ENCODE data around the gene CNIH3. TPM values are rescaled to one million over a fixed set of nuclear protein-coding genes. Genes with fewer than 3 reads are reported as not detected.

The CNIH3 gene
- polyA plus RNA-seq, 10 donors: 1.8 to 4.2 (median 2.5) TPM

DNA sequence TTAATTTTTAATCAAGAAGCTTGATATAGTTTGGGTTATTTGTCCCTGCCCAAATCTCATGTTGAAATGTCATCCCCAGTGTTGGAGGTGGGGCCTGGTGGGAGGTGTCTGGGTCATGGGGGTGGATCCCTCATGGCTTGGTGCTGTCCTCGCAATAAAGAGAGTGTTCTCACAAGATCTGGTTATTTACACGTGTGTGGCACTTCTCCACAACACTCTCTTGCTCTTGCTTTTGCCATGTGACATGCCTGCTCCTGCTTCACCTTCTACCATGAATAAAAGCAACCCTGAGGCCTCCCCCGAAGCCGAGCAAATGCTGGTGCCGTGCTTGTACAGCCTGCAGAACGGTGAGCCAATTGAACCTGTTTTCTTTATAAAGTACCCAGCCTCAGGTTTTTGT, 2.6 kb upstream of the CNIH3 start:
- no peak for DNase-seq

DNA sequence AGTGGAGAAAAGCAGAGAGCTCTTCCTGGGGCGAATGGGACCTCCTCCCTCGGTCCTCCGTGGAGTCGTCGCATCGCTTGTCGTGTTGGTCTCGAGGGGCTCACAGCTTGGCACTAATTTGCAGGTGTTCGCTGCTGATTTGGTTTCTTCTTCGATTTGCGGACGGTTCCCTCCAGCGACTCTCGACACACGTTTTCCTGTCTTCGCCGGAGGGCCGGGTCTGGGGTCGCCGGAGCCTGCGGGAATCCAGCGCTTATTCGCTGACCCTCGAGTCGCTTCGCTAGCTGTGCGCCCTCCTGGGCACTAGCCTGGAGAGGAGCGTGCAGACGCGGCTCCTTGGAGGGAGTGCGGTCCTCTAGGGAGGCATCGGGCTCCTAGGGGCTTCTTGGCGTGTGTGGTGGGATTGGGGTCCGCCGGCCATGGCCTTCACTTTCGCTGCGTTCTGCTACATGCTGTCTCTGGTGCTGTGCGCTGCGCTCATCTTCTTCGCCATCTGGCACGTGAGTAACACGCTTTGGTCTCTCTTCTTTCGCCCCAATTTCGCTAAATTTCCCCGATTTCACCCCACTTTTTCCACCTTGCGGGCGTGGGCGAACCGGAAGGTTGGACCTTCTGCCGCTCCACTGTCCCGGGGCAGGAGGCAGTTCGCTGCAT, 766 bp downstream of the CNIH3 start:
- DNase-seq: peak in 1 of 3 donors; percentile 27

DNA sequence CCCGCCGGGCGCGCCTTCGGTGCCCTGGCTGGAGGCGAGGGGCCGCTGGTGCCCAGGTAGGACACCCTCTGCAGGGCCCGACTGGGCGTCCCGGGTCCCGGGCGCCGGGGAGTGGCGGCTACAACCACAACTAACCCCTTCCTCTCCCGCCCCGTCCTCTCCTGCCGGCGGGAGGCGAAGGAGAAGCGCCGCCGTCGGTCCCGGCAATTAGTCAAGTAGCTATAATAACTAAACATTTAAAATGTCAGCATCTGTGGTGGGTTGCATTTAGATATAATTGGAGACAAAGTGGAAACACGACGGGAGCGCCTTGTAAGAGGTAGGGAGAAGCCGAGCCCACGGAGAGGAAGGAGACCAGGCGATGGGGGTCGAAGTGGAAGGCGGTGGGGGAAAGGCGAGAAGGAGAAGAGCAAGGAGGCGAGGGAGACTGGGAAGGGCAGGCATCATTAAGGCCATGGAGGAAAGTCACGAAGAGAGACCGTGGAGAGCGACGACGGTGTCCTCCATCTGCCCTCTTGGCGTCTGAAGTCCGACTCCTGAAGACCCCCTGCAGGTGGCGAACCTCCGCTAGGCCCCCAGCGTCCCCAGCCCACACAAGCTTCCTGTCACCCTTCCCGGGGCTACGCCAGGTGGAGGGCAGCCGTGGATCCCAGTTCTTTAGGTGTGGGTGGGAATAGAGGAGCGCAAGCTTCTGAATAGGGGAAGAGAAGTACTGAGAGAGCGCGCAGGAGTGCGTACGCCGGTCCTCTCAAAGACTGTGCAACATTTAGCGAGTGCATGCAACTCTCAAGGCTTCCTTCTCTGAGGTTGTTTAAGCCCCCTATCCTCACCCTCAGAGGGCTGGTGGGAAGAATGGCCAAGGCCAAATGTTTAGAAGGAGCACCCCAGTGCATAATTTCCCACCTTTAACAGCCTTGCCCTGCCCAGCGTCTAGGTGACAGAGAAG, 1.6 kb downstream of the CNIH3 start:
- no peak for DNase-seq

DNA sequence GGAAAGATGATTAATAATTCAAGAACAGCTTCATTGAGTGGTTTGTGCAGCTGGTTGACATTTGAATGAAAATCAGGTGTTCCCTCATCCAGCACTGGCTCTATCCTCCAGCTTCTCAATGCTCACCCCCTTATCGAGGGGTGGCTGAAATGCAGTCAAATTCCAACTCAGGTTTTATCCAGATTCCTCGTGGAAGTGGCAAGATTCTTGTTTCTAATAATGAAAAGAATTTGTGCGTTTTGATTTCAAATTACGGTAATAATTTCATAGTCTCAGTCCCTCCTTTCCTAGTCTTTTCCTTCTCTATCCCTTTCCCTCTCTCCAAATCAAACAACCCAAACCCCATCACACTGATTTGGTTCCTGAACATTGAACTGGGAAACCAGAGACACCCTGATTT, 3.1 kb downstream of the CNIH3 start:
- no peak for DNase-seq

DNA sequence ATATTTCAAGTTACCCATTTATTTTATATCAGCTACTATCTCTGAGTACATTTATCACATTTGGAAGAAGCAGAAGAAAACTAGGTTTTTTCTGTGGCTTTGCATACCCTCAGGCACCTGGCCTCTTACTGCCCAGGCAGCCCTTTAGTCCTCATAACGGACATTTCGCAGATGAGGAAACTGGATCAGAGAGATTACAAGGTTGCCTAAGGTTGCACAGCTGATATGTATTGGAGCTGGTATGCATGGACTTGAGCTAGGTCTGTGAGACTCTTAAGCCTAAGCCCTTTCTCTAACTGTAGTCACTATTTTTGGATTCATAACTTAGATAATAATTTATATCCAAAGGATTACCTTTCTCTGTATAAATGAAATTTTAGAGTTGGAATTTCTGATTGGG, 4.0 kb downstream of the CNIH3 start:
- DNase-seq: no peak

DNA sequence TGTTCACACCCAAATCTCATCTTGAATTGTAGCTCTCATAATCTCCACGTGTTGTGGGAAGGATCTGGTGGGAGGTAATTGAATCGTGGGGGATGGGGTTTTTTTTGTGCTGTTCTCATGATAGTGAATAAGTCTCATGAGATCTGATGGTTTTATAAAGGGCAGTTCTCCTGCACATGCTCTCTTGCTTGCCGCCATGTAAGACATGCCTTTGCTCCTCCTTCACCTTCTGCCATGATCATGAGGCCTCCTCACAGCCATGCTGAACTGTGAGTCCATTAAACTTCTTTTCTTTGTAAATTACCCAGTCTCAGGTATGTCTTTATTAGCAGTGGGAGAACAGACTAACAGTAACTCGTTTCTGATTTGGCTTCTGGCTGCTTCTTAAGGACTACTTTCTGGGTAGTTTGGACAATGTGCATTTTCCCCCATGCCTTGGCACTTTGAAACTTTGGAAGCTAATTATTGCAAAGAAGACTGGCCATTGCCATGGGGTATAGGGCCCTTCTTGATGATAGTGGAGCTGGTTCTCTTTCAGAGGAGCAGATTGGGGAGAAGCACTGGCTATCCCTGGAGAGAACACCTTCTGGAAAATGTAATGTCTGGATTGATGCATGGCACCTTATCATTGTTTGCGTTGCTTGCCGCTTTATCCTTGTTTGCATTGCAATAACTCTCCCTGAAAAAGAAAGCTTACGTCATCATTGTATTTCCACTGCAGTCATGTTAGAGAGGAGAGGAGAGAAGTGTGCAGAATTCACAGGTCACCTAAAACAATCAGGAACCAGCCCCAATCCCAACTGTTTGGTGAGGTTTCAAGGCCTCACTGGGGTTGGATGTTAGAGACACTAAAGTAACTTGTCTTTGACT, 5.9 kb downstream of the CNIH3 start:
- DNase-seq: no peak

DNA sequence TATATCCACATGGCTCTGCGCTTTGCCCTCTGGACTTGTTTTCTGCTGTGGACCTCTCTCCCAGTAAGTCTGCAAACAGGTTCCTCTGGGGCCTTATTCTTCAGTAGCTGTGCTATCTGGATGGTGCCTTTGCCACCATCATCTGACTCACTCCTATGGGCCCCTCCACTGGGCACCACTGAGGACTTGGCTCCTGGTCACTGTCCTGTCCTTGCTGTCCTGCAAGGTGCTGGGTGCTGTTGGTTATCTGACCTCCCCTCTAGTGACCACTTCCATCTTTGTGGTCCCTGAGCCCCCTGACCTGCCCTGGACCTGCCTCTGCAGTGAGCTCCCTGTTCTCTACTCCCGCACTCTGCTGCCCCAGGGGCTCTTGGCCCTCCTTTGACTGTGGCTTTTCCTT, 6.7 kb downstream of the CNIH3 start:
- no peak for DNase-seq

DNA sequence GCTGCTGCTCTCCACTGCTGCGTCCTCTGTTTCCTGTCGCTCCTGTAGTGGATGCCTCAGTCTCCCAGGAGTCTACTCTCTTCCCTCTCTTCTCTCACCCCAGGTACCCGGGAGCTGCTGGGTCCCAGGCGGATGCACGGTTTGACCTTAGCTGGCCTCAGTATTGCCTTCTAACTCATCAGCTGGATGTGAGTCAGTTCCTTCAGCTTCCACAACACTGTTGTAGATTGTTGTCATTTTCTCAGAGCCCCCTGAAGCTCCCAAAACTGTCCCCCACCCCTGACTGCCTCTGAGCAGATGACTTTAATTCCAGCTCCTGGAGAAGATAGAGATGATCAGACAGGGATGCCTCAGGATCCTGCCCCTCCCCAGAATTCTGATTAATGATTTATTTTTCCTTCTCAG, 7.2 kb downstream of the CNIH3 start:
- no peak for DNase-seq

DNA sequence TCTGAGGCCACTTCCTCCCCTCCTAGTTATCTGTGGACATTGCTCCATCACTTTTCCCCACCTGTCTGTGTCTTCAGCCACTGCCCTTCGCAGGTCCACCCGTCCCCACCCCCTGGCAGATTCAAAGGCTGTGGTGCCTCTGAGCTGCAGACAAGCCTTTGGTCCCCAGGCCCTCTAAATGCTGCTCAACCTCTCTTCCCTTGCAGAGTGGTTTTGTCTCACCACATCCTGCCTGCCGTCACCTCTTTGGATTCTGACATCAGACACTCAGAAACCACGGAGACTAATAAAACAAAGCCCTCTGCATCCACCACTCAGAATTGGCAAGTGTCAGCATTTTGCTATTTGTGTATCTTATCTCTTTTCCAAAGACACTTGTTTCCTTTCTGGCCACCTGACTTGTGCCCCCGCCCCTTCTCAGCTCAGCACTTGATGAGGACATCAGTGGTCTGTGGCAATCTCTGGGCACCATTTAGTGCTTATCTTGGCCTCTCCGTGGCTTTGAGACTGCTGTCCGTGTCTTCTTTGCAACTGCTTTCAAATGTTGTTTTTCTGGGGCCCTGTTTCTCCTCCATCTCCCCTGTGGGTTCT, 7.7 kb downstream of the CNIH3 start:
- peak in 1 of 3 donors; percentile 86 for DNase-seq

DNA sequence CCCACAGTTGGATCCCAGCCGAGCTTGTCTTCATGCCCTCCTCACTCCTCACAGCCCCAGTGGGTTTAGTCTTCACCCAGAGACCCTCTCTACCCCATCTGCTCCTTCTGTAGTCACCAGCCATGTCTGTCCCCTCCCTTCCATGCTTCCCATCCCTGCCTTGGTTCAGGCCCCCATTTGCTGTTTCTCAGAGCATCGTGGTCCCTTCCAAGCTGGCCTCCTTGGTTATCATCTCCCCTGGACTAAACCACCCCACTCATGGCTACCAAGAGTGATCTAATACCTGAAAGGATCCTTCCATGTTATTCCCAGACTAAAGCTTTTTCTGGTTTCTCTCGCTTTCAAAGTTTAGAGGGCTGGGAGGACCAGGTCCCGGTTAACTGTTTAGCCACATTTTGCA, 8.3 kb downstream of the CNIH3 start:
- no peak for DNase-seq

DNA sequence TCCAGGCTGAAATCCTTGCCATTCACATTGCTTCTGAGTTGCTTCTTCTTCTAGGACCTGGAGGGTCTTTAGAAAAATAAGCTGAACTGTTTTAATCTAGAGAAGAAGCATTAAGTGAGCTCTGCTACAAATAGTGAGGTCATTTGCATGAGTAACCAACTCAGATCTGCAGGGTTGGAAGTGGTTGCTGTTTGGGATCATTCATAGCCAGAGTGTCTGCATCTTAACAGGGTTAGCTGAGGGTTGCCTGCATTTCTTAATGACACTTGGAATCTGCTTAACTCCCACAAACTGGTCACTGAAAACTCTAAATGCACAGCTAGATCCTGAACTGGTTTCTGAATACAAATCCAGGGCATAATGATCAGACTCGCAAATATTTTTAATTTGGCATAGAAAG, 9.9 kb downstream of the CNIH3 start:
- peak in 1 of 3 donors; percentile 68 for DNase-seq

DNA sequence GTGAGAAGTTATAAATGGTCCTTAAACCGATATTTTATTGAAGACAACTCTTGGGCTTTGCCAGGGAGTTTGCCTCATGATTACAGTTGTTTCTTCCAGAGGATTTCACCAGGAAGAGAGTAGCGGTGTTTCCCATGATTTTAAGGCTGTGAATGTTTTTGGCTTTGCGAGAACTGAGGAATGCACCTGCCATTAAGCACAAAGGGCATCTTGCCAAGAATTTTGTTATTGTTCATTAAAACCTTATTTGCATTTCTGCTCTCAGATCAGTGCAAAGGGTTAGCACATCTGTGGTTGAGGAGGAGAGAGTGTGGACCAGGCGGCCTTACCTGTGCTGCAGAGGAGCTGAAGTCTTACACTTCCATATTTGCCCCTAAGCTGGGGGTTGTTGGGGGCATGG, 13.8 kb downstream of the CNIH3 start:
- no peak for DNase-seq

DNA sequence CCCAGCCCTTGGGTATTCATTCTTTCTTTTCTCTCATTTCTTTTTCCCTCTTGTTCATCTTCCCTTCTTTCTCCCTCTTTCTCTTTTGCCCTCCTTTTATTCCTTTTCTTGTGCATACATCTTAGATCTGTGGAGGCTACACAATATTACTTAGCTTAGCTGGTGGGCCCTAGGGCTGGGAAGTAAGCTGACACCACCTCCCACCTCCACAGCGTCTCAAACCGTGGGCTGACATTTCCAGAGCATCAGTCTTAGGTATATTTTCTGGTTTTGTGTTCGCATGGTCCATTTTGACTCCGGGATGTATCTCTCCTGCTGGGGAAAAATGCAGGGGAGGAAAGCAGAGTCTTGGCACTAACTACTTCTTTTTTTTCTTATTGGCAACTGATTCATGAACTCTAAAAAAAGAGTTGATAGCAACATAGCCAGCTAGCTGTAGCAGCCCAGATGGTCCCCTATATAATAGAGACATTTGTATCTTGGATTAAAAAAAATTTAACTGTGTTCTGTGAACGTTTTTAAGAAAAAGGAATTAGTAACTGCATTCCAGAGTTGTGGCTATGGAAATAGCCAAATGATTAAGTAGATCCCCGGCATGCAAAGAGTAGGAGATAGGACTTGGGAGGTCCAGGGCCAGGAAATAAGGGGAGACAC, 15.5 kb downstream of the CNIH3 start:
- DNase-seq: peak in 1 of 3 donors; percentile 17

DNA sequence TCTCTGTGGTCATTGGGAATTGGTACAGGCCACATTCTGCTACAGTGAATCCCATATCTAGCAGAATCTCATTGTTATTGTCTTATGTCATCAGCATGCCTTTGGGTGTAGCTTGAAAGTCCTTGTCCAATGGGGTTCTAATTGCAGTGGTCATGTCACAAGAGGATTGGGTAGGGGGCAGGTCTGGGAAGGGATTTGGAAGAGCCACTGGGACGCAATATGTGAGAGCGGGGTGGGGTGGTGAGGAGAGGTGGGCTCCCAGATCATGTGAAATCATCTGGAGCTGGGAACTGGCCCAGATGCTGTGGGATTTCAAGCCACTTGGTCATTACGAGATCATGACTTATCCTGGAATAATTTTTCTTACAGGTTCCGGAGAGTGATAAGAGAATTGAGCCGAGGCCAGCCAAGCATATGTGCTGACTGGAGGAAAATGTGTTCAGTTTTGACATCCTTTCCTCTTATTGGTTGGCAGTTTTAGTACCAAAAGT, 16.3 kb downstream of the CNIH3 start:
- DNase-seq: peak in 1 of 3 donors; percentile 70

DNA sequence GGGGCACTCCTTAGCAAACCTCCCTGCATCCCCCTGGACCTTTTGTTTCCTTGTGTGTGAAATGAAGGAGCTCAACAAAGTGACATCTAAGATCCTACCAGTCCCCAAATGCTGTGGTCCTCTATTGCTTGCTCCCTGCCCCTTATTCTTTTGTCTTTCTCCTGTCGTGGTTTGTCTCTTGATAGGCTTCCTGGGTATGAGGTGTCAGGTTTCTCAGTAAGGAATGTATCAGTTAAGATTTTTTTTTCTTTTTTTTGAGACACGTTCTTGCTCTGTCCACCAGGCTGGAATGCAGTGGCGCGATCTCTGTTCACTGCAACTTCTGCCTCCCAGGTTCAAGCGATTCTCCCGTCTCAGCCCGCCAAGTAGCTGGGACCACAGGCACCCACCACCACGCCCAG, 16.8 kb downstream of the CNIH3 start:
- DNase-seq: no peak

DNA sequence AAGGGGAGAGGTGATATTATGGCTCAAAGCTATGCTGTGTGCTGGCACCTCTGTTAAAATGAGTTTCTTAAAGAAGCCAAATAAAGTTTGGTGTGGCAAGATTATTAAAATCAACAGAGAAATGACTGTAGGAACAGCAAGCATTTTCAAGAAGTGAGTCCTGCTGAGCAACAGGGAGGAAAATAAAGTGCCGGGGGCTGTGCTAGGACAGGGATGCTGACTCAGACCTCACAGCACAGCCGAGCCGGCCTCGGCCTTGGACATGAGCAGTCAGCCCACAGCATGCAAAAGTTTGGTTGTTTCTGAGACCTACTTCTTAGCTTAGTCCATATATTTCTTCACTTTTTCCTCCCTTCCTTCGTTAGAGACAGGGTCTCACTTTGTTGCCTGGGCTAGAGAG, 19.2 kb downstream of the CNIH3 start:
- DNase-seq: no peak

DNA sequence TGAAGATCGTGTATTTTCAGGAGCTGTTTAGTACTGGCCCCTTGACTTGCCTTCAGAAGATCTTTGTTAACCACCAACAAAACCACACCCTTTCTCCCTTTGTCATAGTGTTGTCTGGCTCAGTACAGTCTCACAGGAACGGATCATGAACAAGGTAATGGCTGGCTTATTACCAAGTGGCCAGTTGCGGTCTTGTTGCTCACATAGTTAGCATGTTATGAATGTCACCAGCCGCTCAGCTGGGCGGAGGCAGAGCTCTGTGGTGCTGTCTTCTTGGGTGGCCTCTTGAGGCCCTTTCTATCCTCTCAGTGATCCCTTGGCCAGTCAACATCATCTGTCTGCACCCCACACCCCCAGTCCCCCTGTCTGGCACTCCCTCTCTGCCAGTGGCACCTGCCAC, 21.4 kb downstream of the CNIH3 start:
- peak in 1 of 3 donors; percentile 76 for DNase-seq

DNA sequence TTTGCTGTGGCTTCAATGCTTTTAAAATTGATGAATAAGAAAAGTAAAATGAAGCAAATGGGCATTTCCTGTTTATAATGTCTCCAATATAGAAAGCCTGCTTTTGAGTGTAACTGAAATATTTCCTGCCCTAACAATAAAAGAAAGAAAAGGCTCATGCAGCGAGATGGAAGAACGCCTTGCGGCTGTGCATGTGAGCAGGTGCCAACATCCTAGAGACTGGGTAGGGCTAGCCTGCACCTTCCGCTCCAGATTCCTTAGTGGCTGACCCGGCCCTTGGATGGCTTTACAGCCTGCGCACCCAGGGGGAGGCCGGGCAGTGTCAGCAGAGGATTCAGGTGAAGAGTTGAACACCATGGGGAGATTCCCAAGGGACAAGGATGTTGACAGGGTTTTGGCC, 21.8 kb downstream of the CNIH3 start:
- no peak for DNase-seq

DNA sequence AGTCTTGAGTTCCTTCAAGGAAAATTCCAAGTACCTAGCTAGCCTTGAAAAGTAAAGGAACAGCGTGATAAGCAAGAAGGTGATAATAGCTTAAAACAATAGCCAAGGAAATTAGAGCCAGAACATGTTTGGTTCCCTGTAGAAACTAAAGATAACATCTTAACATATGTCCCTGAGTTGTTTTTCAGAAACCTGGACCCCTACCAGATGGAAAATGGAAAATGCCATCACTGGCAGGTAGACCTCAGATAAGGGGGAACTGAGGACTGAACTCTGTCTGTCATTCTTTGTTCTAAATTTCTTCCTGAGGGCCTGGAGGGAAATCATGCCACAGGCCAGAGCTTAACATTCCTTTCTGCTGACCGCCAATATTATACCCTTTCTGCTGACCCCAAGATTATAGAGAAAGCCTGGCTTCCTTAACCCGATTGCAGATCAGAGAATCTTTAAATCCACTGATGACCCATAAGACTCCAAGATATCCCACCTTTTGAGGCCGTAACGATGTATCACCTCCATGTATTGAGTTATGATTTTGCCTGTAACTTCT, 23.4 kb downstream of the CNIH3 start:
- no peak for DNase-seq

DNA sequence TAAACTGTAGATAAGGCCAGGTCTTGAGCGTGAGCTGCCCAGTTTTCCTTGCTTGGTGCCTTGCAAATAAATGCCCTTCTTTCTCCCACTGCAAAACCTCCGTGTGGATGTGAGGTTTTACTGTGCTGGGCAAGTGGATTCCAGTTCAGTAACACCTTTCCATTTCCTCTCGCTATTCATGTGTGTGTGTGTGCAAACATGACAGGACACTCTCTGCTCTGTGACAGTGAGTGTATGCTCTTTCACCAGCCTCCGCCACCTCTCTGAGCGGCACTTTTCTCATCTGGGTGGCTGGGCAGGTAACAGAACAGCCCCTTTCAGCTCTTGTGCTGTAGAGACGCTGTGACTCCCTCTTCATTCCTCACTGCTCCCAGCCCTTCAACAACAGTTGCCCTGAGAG, 23.9 kb downstream of the CNIH3 start:
- no peak for DNase-seq

DNA sequence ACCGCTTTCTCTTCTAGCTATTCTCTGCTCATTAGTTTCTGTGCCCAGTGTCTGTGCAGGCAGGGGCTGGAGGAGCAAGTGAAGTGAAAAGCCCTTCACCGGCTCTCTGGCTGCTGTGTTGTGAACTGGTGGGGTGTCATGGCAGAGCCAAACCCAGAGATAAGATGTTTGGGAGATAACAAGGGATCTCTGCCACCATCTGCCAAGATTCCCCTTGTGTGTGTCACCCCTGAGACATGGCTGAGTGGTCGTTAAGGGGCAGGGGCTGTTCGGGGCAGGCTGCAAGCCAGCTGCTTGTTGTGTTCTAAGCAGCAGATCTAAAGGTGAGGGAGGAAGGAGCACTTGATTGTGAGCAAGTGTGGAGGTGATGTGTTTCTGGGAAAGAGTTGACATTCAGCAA, 24.5 kb downstream of the CNIH3 start:
- no peak for DNase-seq
